NCI-H774 (cell line): ENCODE measurements around the gene ARHGEF26.

Source experiments
- DNase-seq: peaks from one replicate; lab custom pipeline; 2025; lab: John Stamatoyannopoulos, UW

ARHGEF26 gene

GRCh38 chr3:154156530-154156929 is 35.3 kb downstream of the ARHGEF26 start:
- DNase-seq, result no peak

- DNase-seq, result no peak
These were observed 40.6 kb downstream of the ARHGEF26 start for GRCh38 chr3:154161806-154162205.

GRCh38 chr3:154164387-154164786 is 43.2 kb downstream of the ARHGEF26 start:
- no peak for DNase-seq

GRCh38 chr3:154168998-154169795 is 48.0 kb downstream of the ARHGEF26 start:
- DNase-seq, result peak; percentile 11

GRCh38 chr3:154169796-154170110 is 48.6 kb downstream of the ARHGEF26 start:
- no peak for DNase-seq

- no peak for DNase-seq
These were observed 49.1 kb downstream of the ARHGEF26 start for GRCh38 chr3:154170300-154170699.

GRCh38 chr3:154175041-154175440 is 53.9 kb downstream of the ARHGEF26 start:
- no peak for DNase-seq

- DNase-seq, result peak; percentile 16
These were observed 54.8 kb downstream of the ARHGEF26 start for GRCh38 chr3:154176036-154176435.

- DNase-seq, result no peak
These were observed 56.2 kb downstream of the ARHGEF26 start for GRCh38 chr3:154177406-154177805.

- DNase-seq, result no peak
These were observed 57.0 kb downstream of the ARHGEF26 start for GRCh38 chr3:154178172-154178571.

- DNase-seq, result peak; percentile 14
These were observed 59.9 kb downstream of the ARHGEF26 start for GRCh38 chr3:154180836-154181691.

GRCh38 chr3:154182322-154182922 is 61.2 kb downstream of the ARHGEF26 start:
- no peak for DNase-seq

- DNase-seq, result no peak
These were observed 61.8 kb downstream of the ARHGEF26 start for GRCh38 chr3:154182975-154183374.

GRCh38 chr3:154184582-154184981 is 63.4 kb downstream of the ARHGEF26 start:
- DNase-seq, result no peak

- no peak for DNase-seq
These were observed 67.2 kb downstream of the ARHGEF26 start for GRCh38 chr3:154188437-154188836.

GRCh38 chr3:154188846-154189245 is 67.7 kb downstream of the ARHGEF26 start:
- no peak for DNase-seq

- no peak for DNase-seq
These were observed 70.3 kb downstream of the ARHGEF26 start for GRCh38 chr3:154191520-154191919.

GRCh38 chr3:154192225-154192624 is 71.0 kb downstream of the ARHGEF26 start:
- no peak for DNase-seq

- no peak for DNase-seq
These were observed 71.9 kb downstream of the ARHGEF26 start for GRCh38 chr3:154193000-154193615.

- no peak for DNase-seq
These were observed 73.7 kb downstream of the ARHGEF26 start for GRCh38 chr3:154194877-154195276.

GRCh38 chr3:154195620-154196356 is 74.6 kb downstream of the ARHGEF26 start:
- no peak for DNase-seq

GRCh38 chr3:154197751-154198150 is 76.6 kb downstream of the ARHGEF26 start:
- no peak for DNase-seq
